ENCODE measurements around the gene PSMC4.
"Not testable (repeated sequence)": the region's sequence is repeated elsewhere in the genome, so short reads cannot be mapped to it uniquely, and the experiment has no call there.

The PSMC4 gene

GRCh38 chr19:39941615-39942365, 29.2 kb upstream of the PSMC4 start:
- no peak for DNase-seq
- in situ Hi-C loops (cut with HindIII; ENCODE audit: low pct_ligation_motif_present, low pct_unique_long_range_greater_than_20kb, low sequenced_read_pairs), result no loop called here

- no peak for DNase-seq
- in situ Hi-C loops (cut with HindIII; ENCODE audit: low pct_ligation_motif_present, low pct_unique_long_range_greater_than_20kb, low sequenced_read_pairs), result no loop called here
Observed at GRCh38 chr19:39942366-39942730, 28.6 kb upstream of the PSMC4 start.

GRCh38 chr19:39943586-39943985, 27.4 kb upstream of the PSMC4 start:
- in situ Hi-C loops (cut with HindIII; ENCODE audit: low pct_ligation_motif_present, low pct_unique_long_range_greater_than_20kb, low sequenced_read_pairs), result no loop called here

GRCh38 chr19:39946532-39946931, 24.4 kb upstream of the PSMC4 start:
- DNase-seq, result peak; percentile 1
- in situ Hi-C loops (cut with HindIII; ENCODE audit: low pct_ligation_motif_present, low pct_unique_long_range_greater_than_20kb, low sequenced_read_pairs), result no loop called here

More at GRCh38 chr19:39943586-39943985, 27.4 kb upstream of the PSMC4 start:
- DNase-seq, result no peak

GRCh38 chr19:39949026-39949747, 21.8 kb upstream of the PSMC4 start:
- in situ Hi-C loops (cut with HindIII; ENCODE audit: low pct_ligation_motif_present, low pct_unique_long_range_greater_than_20kb, low sequenced_read_pairs), result no loop called here
- no peak for DNase-seq

GRCh38 chr19:39951065-39951650, 19.8 kb upstream of the PSMC4 start:
- DNase-seq, result no peak
- in situ Hi-C loops (cut with HindIII; ENCODE audit: low pct_ligation_motif_present, low pct_unique_long_range_greater_than_20kb, low sequenced_read_pairs), result no loop called here

GRCh38 chr19:39951686-39952085, 19.3 kb upstream of the PSMC4 start:
- peak; percentile 2 for DNase-seq
- in situ Hi-C loops (cut with HindIII; ENCODE audit: low pct_ligation_motif_present, low pct_unique_long_range_greater_than_20kb, low sequenced_read_pairs), result no loop called here

- in situ Hi-C loops (cut with HindIII; ENCODE audit: low pct_ligation_motif_present, low pct_unique_long_range_greater_than_20kb, low sequenced_read_pairs), result no loop called here
- no peak for DNase-seq
Observed at GRCh38 chr19:39953915-39954314, 17.1 kb upstream of the PSMC4 start.

- in situ Hi-C loops (cut with HindIII; ENCODE audit: low pct_ligation_motif_present, low pct_unique_long_range_greater_than_20kb, low sequenced_read_pairs); DNase-seq: not testable (repeated sequence)
Observed at GRCh38 chr19:39957886-39958285, 13.1 kb upstream of the PSMC4 start.

GRCh38 chr19:39958942-39959341, 12.0 kb upstream of the PSMC4 start:
- DNase-seq; in situ Hi-C loops (cut with HindIII; ENCODE audit: low pct_ligation_motif_present, low pct_unique_long_range_greater_than_20kb, low sequenced_read_pairs): not testable (repeated sequence)

- in situ Hi-C loops (cut with HindIII; ENCODE audit: low pct_ligation_motif_present, low pct_unique_long_range_greater_than_20kb, low sequenced_read_pairs), result not testable (repeated sequence)
Observed at GRCh38 chr19:39959407-39959806, 11.6 kb upstream of the PSMC4 start.

GRCh38 chr19:39963898-39964297, 7.1 kb upstream of the PSMC4 start:
- in situ Hi-C loops (cut with HindIII; ENCODE audit: low pct_ligation_motif_present, low pct_unique_long_range_greater_than_20kb, low sequenced_read_pairs), result no loop called here
- DNase-seq, result no peak

More at GRCh38 chr19:39959407-39959806, 11.6 kb upstream of the PSMC4 start:
- not testable (repeated sequence) for DNase-seq

- no peak for DNase-seq
- in situ Hi-C loops (cut with HindIII; ENCODE audit: low pct_ligation_motif_present, low pct_unique_long_range_greater_than_20kb, low sequenced_read_pairs), result no loop called here
Observed at GRCh38 chr19:39966617-39967016, 4.3 kb upstream of the PSMC4 start.

- in situ Hi-C loops (cut with HindIII; ENCODE audit: low pct_ligation_motif_present, low pct_unique_long_range_greater_than_20kb, low sequenced_read_pairs), result no loop called here
- no peak for DNase-seq
Observed at GRCh38 chr19:39967561-39967960, 3.4 kb upstream of the PSMC4 start.

- no peak for DNase-seq
- in situ Hi-C loops (cut with HindIII; ENCODE audit: low pct_ligation_motif_present, low pct_unique_long_range_greater_than_20kb, low sequenced_read_pairs), result no loop called here
Observed at GRCh38 chr19:39968789-39969188, 2.2 kb upstream of the PSMC4 start.

- in situ Hi-C loops (cut with HindIII; ENCODE audit: low pct_ligation_motif_present, low pct_unique_long_range_greater_than_20kb, low sequenced_read_pairs), result no loop called here
- DNase-seq, result no peak
Observed at GRCh38 chr19:39969266-39969665, 1.7 kb upstream of the PSMC4 start.

GRCh38 chr19:39969681-39970424, 1.1 kb upstream of the PSMC4 start:
- DNase-seq, result no peak
- in situ Hi-C loops (cut with HindIII; ENCODE audit: low pct_ligation_motif_present, low pct_unique_long_range_greater_than_20kb, low sequenced_read_pairs), result no loop called here

GRCh38 chr19:39970425-39970674, 615 bp upstream of the PSMC4 start:
- in situ Hi-C loops (cut with HindIII; ENCODE audit: low pct_ligation_motif_present, low pct_unique_long_range_greater_than_20kb, low sequenced_read_pairs), result no loop called here

GRCh38 chr19:39971380-39972035, 543 bp downstream of the PSMC4 start:
- in situ Hi-C loops (cut with HindIII; ENCODE audit: low pct_ligation_motif_present, low pct_unique_long_range_greater_than_20kb, low sequenced_read_pairs), result no loop called here
- peak; percentile 11 for DNase-seq

More at GRCh38 chr19:39970425-39970674, 615 bp upstream of the PSMC4 start:
- DNase-seq, result no peak
